HepG2 (cell line): Measurements from ENCODE around the gene NHSL1. TPM values are rescaled to one million over a fixed set of nuclear protein-coding genes. Genes with fewer than 3 reads are reported as not detected.
A peak's percentile ranks its signal among the peaks of the same experiment; 100 is the strongest.

Experiments
- ATAC-seq: fragments of 200-7000 bp; cut with Tn5 transposase; 3 replicates; pipeline ENCODE4 v1.9.1; 2020; ENCODE audit warnings: mild to moderate bottlenecking, moderate library complexity
- BruUV-seq: library from RNA; stranded (reverse); fragments of 400-500 nt; replicated peaks from 2 replicates; lab custom pipeline; 2021; lab: Mats Ljungman, UMichigan
- CTCF ChIA-PET: fragments of 300-600 bp; formaldehyde crosslinking; extraction: SDS; loops from one replicate; lab custom pipeline; 2021; ENCODE audit warnings: low total read pairs, inconsistent platforms, low intra/inter-chr PET ratio; lab: Yijun Ruan, JAX
- POLR2A ChIA-PET: fragments of 350-600 bp; sonication (Branson Sonifier 250); formaldehyde crosslinking; loops from one replicate; lab custom pipeline; 2020; ENCODE audit warnings: antibody characterized with exemption, inconsistent platforms; lab: Yijun Ruan, JAX
- DNase-seq: peaks from one replicate; pipeline ENCODE4 v3.0.0-alpha.2; 2015; ENCODE audit warnings: low spot score
- FAIRE-seq: peaks from 3 replicates; lab custom pipeline; 2011; peaks lifted over from hg19 to GRCh38; lab: Jason Lieb, UNC
- H2AFZ ChIP-seq: one replicate; pipeline ENCODE4 v1.6.1; 2011; ENCODE audit warnings: low read length, inconsistent platforms
- H3K27ac ChIP-seq: fragments of 300-600 bp; 3 replicates; pipeline ENCODE4 v1.8.0; 2011; ENCODE audit warnings: mixed run types, mild to moderate bottlenecking, mixed read lengths, low read length, inconsistent platforms; ENCODE audit not compliant: insufficient read depth; ENCODE audit errors: extremely low read length
- H3K27me3 ChIP-seq, 2 experiments: fragments of 200-600 bp in 1 of 2; 2 replicates in 1 of 2; 3 replicates in 1 of 2; pipeline versions ENCODE4 v1.6.0 to v1.8.0; 2011; ENCODE audit warnings: low read length in 2 of 2, mild to moderate bottlenecking in 2 of 2, moderate library complexity in 2 of 2, inconsistent platforms in 1 of 2; ENCODE audit not compliant: insufficient read depth in 2 of 2, control insufficient read depth in 1 of 2
- H3K36me3 ChIP-seq, 2 experiments: fragments of 200-600 bp in 1 of 2; replicated peaks in 1 of 2; 2 replicates in 1 of 2; 3 replicates in 1 of 2; pipeline versions ENCODE4 v1.5.1 to v1.8.0; 2011; ENCODE audit warnings: low read length in 2 of 2, inconsistent platforms in 1 of 2; ENCODE audit not compliant: insufficient read depth in 2 of 2, control insufficient read depth in 1 of 2
- H3K4me1 ChIP-seq: 2 replicates; pipeline ENCODE4 v1.5.1; 2012; ENCODE audit warnings: low read length, inconsistent platforms; ENCODE audit not compliant: insufficient read depth
- H3K4me2 ChIP-seq: 2 replicates; pipeline ENCODE4 v1.6.0; 2011; ENCODE audit warnings: low read depth, low read length, inconsistent platforms
- H3K4me3 ChIP-seq, 3 experiments: fragments of 200-600 bp in 1 of 3; sonication (generic), shearing (Covaris generic) in 1 of 3; replicated peaks in 1 of 3; 2 replicates each; pipeline ENCODE4 v1.5.1; 2011 to 2016; ENCODE audit warnings: low read length in 3 of 3, inconsistent platforms in 2 of 3, low read depth in 2 of 3, mild to moderate bottlenecking in 2 of 3, control low read depth in 1 of 3, mixed read lengths in 1 of 3; ENCODE audit not compliant: insufficient read depth in 1 of 3
- H3K79me2 ChIP-seq: one replicate; pipeline ENCODE4 v1.6.1; 2011; ENCODE audit warnings: low read length, inconsistent platforms; ENCODE audit not compliant: insufficient read depth
- H3K9ac ChIP-seq: 2 replicates; pipeline ENCODE4 v1.6.0; 2011; ENCODE audit warnings: mild to moderate bottlenecking, low read depth, low read length, inconsistent platforms; ENCODE audit not compliant: insufficient read depth
- H3K9me3 ChIP-seq: 2 replicates; pipeline ENCODE4 v1.5.1; 2012; ENCODE audit warnings: mild to moderate bottlenecking, low read length
- H4K20me1 ChIP-seq: 2 replicates; pipeline ENCODE4 v1.6.0; 2011; ENCODE audit warnings: inconsistent platforms, mild to moderate bottlenecking, low read length, moderate library complexity; ENCODE audit not compliant: insufficient read depth
- CHD2 ChIP-seq: IDR thresholded peaks from 2 replicates; pipeline ENCODE4 v1.6.1; 2011; ENCODE audit warnings: low read depth, low read length, improper control_type of control experiment
- PPARG ChIP-seq: conservative IDR thresholded peaks from 2 replicates; pipeline ENCODE4 v1.6.1; 2016; ENCODE audit warnings: missing biosample characterization, missing genetic modification reagents
- ZNF546 ChIP-seq: sonication (generic); formaldehyde crosslinking; conservative IDR thresholded peaks from 2 replicates; pipeline ENCODE4 v1.8.1; 2023; ENCODE audit warnings: mild to moderate bottlenecking, missing genetic modification reagents
- ZNF660 ChIP-seq: sonication (generic); formaldehyde crosslinking; IDR thresholded peaks from 2 replicates; pipeline ENCODE4 v1.5.1; 2020; ENCODE audit warnings: mild to moderate bottlenecking, low read depth, missing genetic modification reagents, borderline replicate concordance
- WGBS: methylation state at CpG from one replicate; pipeline ENCODE4 v1.1.6; 2017; ENCODE audit warnings: low lambda C conversion rate; 5-methylcytosine and 5-hydroxymethylcytosine counted together
- in situ Hi-C: cut with HindIII; loops from 2 replicates; pipeline ENCODE4 v1.10.0; 2017; ENCODE audit warnings: low pct_unique_long_range_greater_than_20kb; ENCODE audit not compliant: extremely low pct_ligation_motif_present
- intact Hi-C: fragments of 100-400 bp; cut with micrococcal nuclease; formaldehyde crosslinking; loops from one replicate; pipeline ENCODE4 v1.10.0; 2022; ENCODE audit not compliant: unreplicated experiment
- polyA plus RNA-seq, 8 experiments: library from polyadenylated mRNA; depleted of rRNA in 3 of 8; stranded (reverse) in 7 of 8; unstranded in 1 of 8; fragments of >200 nt; fragmentation: Illumina TruSeq in 4 of 8; extraction: Trizol in 4 of 8; gene quantifications; 2 replicates each; pipeline versions ENCODE4 v1.2.1 to v1.2.3, GENCODE V29; 2011 to 2016; ENCODE audit warnings: low read depth in 4 of 8, missing spikeins in 1 of 8, mixed read lengths in 1 of 8; ENCODE audit not compliant: insufficient read depth in 1 of 8
- total RNA-seq, 5 experiments: library from RNA; depleted of rRNA; stranded (reverse); fragments of >200 nt; fragmentation: Illumina TruSeq; extraction: Trizol; gene quantifications; 2 replicates each; pipeline ENCODE4 v1.2.3, GENCODE V29; 2016; ENCODE audit warnings: low read depth in 1 of 5
- TF ChIP-seq, protein P1 (sequence below): sonication (generic); formaldehyde crosslinking; IDR thresholded peaks from 2 replicates; pipeline ENCODE4 v1.8.0; 2022; ENCODE audit warnings: mild to moderate bottlenecking, missing genetic modification reagents
- TF ChIP-seq, protein P2 (sequence below): sonication (generic); formaldehyde crosslinking; IDR thresholded peaks from 2 replicates; pipeline ENCODE4 v1.4.0; 2020; ENCODE audit warnings: mild to moderate bottlenecking, low read depth, missing genetic modification reagents

Gene NHSL1
- total and polyA plus RNA-seq, 2 of the 13 experiments (the other 11 are each of a cell fraction or from before 2014, with no cell fraction given), result 24.9 to 53.6 TPM

GRCh38 chr6:138396709-138397108 lies 102.6 kb downstream of the NHSL1 start:
- H3K27ac ChIP-seq, result no peak overlapping the region
- FAIRE-seq, result no peak
- TF ChIP-seq ZNF660 (CRISPR knock-in tag) (no peak), ZNF546 (no peak), CHD2 (peak; percentile 76), PPARG (CRISPR knock-in tag) (no peak)
- TF ChIP-seq, protein P1, sequence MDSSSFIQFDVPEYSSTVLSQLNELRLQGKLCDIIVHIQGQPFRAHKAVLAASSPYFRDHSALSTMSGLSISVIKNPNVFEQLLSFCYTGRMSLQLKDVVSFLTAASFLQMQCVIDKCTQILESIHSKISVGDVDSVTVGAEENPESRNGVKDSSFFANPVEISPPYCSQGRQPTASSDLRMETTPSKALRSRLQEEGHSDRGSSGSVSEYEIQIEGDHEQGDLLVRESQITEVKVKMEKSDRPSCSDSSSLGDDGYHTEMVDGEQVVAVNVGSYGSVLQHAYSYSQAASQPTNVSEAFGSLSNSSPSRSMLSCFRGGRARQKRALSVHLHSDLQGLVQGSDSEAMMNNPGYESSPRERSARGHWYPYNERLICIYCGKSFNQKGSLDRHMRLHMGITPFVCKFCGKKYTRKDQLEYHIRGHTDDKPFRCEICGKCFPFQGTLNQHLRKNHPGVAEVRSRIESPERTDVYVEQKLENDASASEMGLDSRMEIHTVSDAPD (CRISPR knock-in tag), result no peak
- TF ChIP-seq, protein P2, sequence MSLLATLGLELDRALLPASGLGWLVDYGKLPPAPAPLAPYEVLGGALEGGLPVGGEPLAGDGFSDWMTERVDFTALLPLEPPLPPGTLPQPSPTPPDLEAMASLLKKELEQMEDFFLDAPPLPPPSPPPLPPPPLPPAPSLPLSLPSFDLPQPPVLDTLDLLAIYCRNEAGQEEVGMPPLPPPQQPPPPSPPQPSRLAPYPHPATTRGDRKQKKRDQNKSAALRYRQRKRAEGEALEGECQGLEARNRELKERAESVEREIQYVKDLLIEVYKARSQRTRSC (CRISPR knock-in tag), result no peak
- TF ChIP-seq, all 625 proteins: peak for 1
- DNase-seq, result no peak
- H3K79me2 ChIP-seq, result no peaks in the 10 kb centered on the region
- 35% methylated on average over 5 of the region's 5 CpGs for WGBS
- ChIA-PET POLR2A (no interaction called here), CTCF (no interaction called here)
- H2AFZ ChIP-seq, result no peak overlapping the region
- no peaks in the 10 kb centered on the region for H3K9me3 ChIP-seq
- H3K27me3 ChIP-seq, result no peaks in the 10 kb centered on the region
- peaks cover 10% of the 10 kb centered on the region for H3K4me1 ChIP-seq
- no peaks in the 10 kb centered on the region for H3K36me3 ChIP-seq
- BruUV-seq, result no TSS peak
- intact Hi-C loops, result no loop called here
- no peaks in the 10 kb centered on the region for H4K20me1 ChIP-seq
- in situ Hi-C loops, result no loop called here
- H3K4me3 ChIP-seq, result no peak overlapping the region
- no peak overlapping the region for H3K4me2 ChIP-seq
- H3K9ac ChIP-seq, result no peak overlapping the region
- no peak for ATAC-seq
